IPS-NIHi7 (cell line): ENCODE results near the gene PDE1C.
A peak's percentile ranks its signal among the peaks of the same experiment; 100 is the strongest.
"Not testable (repeated sequence)": the region's sequence is repeated elsewhere in the genome, so short reads cannot be mapped to it uniquely, and the experiment has no call there.

Source experiments
- DNase-seq: peaks from one replicate; pipeline ENCODE4 v3.0.0; 2012; ENCODE audit warnings: mixed read lengths; ENCODE audit errors: extremely low spot score

The PDE1C gene

DNA sequence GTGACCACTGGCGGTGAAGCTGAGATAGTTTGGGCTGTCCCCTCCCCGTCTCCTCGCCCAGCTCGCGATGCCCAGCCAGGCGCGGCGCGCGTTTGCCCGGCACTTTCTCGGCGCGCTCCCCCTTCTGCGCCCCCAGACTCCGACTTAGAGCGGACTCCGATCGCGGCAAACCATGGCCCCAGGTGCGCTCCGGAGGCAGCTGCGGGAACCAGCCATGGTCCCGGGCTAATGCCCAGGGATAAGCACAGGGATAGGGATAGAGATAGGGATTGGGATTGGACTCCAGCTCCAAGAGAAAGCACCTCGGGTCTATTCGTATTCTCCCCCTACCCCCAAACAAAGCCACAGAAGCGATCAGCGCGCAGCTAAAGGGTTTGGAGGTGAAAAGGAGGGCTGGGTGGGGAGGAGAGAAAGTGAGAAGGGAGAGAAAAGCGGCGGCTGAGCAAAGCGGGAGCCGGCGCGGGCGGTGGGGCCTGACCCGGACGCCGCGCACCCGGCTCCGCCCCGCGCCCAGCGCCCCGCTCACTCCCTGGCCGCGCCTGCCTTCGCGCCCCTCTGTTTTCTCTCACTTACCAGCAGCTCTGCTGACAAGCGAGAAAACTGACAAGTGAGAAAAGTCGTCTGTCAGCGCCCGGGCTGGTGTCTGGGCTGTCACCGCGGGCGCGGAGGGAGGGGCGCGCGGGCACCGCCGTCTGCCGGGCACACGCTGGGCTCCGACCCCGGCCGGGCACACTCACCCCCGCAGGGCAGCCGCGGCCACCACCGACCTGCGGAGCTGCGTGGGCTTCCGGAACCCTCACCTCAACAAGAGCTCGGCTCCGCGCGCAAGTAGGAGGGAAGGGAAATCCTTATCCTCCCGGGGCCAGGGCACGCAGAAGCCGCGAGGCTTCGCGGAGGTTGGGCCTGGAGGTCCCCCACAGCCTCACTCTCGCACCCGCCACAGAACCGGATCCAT is at the start of gene PDE1C:
PDE1C (minus strand) TSS at position 2 of the 955 bp plus-strand sequence.
- peak; percentile 58 for DNase-seq

DNA sequence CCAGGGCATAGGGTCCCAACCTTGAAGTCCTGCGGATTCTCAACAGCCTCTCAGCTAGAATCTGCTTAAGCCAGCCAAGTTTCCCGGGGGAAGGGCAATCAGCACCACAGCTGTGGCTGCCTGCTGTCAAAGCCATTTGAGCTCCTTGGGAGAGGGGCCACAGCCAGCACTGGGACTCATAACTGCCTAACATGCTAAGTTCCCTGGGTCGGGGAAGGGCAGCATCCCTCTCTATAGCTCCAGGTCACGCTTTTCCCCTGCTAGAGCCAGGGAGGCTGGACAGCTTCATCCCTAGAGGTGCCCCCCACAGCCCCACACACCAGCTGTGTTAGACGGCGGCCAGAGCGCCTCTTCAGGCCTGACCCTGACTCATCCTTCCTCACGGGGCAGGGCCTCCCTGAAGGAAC is 49.6 kb upstream of the PDE1C start:
- no peak for DNase-seq

DNA sequence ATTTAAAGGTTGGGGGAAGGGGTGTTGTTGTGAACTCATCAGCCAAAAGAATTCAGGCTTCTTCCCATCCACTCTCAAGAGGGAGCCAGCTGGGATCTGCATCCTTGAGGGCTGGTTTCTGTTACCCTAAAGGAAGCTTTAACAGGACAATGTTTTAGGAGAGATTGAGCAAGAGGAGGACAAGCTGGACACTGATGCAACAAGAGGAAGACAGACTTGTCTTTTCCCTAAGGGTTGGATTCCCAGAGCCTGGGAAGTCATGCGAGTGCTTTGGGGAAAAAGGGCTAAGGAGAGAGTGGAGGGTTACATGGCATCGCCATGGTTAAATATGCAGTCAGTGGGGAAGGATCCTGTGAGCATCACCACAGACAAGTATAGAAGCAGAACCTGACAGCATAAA is 47.6 kb upstream of the PDE1C start:
- DNase-seq, result no peak

DNA sequence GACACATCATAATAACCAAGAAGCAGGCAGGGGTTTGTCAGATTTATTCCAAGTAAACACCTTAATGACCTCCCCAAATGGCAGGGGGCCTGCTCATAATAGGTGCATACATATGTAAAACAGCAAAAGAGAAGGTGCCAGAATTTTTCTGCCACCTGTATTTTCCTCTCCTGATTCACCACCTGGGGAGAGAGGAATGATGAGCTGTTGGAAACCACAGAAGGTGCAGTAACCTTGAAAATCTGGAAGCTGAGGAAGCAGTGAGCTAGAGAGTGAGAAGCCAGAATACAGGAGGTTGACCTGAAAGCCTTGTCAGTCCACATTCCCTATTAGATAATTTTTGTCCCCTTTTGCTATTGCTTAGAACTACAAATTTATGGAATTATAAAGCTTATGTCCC is 46.2 kb upstream of the PDE1C start:
- DNase-seq, result no peak

DNA sequence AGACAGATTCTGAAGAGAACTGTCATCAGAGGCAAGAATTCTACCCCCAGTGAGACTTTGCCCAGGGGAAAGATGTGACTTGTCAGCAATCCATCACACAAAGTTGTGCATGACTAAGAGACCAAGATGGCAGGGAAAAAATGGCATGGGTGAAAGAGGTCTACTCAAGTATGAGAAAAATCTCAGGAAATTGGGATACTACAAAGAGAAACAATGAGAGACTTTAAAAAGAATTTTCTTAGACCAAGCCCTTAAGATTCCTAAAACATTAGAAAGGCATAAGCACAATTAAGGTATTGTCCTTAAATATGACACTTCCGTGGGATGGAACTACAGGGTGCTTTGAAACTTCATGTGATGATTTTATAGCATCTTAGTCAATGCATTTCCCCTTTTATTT is 45.6 kb upstream of the PDE1C start:
- DNase-seq, result no peak

DNA sequence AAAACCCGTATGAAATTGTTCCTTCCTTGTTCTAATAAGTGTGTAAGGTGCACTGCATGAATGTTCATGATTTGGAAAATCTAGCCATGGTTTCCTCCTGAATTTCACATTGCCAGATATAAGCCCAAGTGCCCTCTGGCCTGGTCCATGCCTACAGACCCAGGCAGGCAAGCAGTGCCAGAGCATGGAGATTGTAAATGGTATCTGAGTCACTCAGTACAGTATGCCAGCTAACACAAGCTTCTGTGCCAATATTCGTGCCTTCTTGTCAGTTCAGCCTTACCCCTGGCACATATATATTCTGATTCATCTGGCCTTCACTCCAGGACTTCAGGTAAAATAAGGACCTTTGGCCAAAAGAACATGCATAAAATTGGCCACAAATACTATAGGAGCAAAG is 38.4 kb upstream of the PDE1C start:
- DNase-seq, result no peak

DNA sequence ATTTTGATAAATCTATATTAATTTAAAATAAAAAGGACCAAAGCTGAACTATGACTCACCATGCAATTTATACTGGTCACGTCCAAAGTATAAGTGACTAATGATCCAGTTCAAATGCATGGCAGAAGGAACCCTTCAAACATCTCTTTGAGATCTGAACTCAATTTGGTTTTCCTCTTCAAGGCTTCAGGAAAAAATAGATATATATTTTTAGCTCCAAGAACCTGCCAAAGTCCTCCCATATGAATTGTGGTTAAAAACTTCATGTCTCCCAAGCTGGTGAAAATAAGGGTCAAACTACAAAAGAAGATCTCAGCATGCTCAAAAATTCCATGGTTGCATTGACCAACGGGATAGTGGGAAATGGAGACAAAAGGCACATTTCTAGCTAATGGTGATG is 34.6 kb upstream of the PDE1C start:
- no peak for DNase-seq

DNA sequence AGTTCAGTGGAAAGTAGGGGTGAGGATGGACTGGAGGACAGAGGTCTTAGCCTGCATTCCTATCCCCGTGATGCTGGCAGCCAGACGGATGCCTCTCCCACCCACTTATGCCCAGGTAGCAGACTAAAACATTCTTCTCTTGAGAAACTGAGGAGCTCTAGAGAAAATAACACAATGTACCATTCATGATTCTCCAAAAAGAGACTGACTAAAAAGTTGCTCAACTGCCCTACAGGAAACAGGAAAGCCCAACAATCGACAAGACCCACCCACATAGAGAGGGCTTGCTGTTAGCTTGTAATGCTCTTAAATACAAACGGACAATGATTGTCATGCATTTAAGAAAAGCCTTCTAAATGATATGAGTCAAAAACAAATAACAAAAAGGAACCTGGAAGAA is 33.2 kb upstream of the PDE1C start:
- DNase-seq, result no peak

DNA sequence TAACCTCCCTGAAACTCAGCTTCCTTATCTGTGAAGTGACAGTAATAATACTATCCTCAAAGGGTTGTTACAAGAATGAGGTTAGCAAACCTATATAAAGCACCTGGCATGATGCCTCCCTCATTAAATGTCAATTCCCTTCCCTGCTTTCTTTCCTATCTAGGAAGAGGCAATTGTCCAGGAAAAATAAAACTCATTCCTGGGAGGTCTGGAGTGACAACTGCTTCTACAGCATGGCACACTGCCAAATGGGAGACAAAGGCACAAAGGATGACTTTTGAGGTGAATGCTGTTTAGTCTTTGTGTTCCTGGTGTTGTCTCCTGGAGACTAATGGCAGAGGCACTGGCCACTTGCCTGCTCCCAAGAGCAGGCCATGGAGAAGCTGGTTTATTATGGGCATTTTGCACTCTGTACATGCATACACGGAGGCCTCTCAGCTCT is 32.2 kb upstream of the PDE1C start:
- DNase-seq, result no peak

DNA sequence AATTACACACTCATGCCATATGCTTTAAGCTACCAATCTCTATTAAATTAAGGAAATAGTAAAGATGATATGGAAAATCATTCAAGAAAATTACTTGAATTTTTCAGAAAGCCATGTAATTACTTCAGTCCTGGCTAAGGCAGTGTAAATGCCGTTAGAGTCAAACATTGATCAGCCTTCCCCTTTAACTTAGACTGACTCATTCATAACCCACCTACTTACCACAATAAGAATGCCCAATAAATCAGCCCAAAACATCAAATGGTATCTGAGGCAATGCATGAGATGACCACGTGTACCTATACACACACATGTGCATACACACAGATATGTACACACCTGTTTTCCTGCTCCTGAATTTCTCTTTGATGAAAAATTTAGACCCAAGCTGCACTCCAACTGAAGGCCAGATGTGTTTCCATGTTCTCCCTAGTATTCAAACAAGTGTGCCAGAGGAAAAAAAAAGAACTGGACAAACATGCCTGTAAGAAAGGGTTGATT is 30.2 kb upstream of the PDE1C start:
- DNase-seq, result no peak

DNA sequence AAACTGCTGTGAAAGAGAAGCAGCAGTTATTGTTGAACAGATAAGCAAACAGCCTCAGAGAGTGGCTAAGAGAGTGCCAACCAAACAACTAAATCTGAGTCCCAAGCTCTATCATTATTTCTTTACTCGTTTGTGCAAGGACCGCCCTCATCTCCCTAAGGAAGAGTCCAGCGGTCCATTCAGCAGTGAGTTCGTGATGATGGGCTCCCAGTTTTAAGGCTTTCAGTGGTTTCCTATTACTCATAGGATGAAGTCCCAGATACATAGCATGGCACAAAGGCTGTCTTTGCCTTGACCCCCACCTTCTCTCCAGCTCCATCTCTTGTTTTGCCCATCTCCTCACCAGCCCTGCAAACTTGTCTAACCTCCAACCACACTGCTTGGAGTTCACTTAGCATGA is 24.3 kb upstream of the PDE1C start:
- DNase-seq, result no peak

DNA sequence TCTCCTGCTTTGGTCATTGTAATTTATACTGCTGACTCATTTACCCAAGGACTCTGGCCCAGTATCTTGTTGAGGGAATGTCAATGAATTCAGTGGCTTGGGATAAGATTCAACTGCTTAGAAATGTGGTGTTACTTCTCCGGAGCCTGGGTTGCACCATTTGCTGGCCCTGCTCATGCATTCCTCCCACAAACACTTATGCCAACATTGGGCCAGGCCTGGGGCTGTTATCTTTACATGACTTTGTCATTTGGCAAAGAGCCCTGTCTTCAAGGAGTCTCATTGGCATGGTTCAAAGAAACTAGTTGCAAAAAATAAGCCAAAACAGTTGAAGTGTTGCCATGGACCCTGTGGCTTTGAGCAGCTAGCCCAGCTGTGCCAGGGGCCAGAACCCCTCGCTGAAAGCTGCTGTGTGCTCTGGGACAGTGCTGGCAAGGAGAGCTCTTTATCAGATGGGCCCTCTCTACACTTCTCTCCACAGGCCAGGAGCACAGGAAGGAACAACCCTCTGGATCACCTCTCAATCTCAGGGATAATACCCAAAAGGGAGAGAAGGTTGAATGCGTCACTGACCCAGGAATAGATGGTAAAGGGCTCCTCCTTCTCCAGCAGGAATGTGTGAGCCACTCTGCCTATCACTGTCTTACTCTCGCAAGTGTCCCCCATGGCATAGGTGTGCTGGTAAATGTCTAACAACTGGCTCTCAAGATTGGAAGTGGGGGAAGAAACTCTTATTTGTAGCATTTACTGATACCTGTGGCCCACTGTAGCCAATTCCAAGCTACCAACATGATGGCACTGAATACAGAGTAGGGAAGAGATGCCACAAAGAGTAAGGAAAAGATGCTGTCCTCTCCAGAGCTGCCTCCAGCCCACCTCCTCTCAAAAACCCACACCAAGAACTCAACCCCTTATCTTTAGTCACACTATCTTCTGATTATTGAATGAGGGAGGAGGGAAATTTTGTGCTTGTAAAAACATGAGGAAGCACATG is 23.5 kb upstream of the PDE1C start:
- DNase-seq, result no peak

DNA sequence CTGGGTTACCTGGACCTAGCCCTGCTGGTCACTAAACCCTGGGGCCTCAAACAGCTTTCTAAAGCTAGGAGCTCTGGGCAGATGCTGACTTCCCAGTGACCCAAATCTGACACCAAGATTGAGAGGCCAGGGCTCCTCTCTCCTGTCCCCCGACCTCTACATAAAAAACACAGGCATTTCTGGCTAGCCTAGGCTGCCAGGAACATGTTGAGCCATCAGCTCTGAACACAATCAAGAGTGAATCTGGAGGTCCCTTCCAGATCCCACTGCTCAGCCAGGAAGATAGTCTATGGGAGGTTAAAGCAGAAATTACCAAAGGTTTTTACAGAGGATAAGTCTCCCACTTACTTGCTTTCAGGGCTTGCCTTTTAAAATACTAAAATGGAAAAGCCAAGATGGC is 22.1 kb upstream of the PDE1C start:
- no peak for DNase-seq

DNA sequence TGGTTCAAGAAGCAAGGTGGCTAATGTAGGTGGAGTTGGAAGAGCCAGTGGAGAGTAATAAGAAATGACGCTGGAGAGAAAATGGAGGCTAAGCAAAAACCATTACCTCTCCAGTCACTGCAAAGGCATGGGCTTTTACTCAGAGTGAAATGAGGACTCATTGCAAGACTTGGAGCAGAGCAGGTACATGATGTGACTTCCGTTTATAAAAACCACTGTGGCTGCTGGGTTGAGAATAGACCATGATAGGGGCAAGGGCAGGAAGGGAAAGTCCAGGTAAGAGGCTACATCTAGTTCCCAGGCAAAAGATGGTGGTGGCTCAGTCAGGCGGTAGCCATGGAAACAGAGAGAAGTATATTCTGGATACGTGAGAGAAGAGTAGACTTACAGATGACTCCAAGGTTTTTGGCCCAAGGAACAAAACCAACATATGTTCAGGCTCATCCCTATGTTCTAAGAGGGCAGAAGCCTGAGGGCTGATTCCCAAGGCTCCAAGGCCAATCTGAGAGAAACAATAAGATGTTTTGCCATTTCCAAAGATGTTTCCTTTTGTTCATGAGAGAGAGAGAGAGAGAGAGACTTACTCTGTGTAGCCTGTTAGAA is 21.5 kb upstream of the PDE1C start:
- DNase-seq, result no peak

DNA sequence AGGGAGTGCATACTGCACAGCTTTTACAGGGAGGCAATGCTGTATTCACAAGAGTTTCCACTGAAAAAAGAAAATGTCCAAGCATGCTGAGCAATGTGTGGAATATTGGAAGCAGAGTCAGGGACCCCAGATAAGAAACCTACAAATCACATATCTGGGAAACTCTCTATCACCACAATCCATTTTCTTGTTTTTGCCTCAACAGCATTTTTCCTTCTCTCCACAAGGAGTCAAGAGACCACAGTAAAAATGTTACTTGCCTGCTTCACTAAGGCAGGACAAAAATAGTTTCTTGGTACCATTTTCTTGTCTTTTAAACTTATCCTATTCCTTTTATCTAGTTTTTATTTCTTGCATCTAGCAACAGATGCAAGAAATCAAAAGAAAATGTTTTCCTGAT is 19.5 kb upstream of the PDE1C start:
- DNase-seq, result no peak

DNA sequence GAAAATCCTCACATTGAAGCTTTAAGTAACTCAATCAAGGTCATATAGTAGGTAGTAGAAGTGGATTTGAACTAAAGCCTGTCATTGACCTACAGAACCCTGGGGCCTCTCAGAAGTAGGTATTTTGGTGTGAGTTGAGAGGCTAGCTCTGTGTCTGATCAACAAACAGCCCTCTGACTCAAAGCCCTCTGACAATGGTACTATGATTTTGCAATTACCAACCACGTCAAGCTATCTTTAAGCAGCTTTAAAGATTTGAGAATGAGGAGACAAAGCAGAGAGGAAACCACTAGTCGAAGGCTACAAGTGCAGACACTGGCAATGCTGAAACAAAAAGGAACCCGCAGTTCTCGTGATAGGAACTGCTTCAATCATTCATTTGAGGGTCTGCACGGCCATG is 19.0 kb upstream of the PDE1C start:
- no peak for DNase-seq

DNA sequence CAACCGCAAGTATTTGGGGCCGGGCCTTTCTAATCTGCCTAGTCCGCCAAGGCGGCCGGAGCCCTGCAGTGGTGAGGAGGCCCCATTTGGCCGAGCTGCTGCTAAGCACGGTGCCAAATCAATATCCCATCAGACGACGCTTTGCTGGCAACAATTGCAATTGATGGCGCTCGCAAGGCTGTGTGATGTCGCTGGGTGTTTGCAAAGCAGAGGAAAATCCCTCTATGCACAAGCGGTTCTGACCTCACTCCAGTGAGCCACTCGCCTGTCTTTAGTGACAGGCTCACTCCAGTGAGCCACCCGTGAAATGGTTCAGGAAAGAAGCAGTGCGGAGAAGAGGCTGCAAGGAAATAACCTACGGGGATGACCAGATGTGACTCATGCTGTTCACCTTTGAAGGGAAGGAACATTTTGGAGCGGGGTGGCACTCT is 18.3 kb upstream of the PDE1C start:
- no peak for DNase-seq

DNA sequence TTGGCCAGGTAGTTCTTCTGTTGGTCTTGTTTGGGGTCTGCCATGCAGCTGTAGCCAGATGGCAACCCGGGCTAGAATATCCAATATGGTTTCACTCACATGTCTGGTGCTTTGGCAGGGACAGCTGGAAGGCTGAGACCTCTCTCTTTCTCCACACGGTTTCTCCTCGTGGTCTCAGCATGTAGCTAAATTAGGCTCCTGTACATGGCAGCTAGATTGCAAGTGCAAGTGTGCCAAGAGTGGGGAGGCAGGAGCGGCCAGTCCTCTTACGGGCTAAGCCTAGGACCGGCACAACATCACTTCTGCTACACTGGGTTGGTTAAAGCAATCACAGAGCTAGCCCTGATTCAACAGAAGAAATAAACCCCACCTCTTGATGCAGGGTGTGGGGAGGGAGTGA is 9.3 kb upstream of the PDE1C start:
- no peak for DNase-seq

DNA sequence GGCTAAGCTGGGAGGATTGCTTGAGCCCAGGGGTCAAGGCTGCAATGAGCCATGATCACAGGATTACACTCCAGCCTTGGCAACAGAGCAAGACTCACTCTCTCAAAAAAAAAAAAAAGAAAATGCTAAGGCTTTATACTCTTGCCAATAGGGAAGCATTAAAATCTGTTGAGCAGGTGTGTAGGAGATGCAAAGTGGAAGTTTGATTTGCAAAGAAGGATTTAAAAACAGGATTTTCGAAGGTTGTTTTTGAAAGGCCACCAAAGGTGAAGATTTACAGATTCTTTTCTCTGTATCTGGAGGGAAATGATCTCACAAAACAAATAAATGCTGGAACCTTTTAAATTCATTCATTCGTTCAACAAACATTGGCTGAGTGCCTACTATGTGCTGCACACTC is 8.6 kb upstream of the PDE1C start:
- DNase-seq, result no peak

DNA sequence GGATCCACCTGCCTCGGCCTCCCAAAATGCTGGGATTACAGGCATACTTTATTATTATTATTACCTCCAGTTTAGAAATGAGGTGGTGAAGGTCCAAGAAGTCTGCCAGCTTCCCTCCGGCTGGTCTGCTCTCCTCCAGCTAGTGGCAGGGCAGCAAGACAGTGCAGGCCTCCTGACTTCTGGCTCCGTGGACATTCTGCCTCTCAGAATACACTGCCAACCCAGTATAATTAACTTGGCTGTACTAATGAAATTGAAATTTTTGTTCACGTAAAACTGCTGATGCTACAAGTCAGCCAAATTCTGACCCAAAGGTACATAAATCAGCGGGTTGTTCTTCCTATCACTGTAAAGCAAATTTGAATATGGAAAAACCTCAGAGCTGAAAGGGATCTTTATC is 7.6 kb upstream of the PDE1C start:
- no peak for DNase-seq

DNA sequence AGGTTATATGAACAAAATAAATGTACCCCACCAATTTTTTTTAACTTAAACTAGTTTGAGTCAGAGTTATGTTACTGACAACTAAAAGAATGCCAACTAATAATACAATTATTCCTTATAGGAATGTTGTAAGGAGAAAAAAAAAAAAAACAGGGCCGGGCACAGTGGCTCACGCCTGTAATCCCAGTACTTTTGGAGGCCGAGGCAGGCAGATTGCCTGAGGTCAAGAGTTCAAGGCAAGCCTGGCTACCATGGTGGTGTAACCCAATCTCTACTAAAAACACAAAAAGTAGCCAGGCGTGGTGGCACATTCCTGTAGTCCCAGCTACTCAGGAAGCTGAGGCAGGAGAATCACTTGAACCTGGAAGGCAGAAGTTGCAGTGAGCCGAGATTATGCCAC is 6.6 kb upstream of the PDE1C start:
- DNase-seq, result not testable (repeated sequence)

DNA sequence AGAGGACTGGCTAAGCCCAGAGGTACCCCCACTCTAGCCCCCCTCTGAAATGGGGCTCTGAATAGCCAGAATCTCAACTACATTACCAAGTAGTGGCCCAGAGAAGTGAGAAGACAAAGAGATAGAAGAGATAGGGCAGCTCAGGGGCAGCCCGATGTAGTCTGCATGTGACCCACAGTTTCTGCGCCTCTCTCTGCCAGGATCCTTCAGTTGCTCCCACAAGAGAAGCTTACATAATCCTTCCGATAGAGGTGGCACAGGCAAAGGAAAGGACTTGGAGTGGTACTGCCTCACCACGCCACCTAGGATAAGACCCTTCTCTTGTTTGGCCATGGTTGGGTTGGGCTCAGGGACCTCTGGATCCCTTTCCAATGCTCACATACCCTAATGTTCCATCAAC is 5.4 kb upstream of the PDE1C start:
- no peak for DNase-seq
